Keratinocyte (primary cell): ENCODE data around the gene NRP2. TPM values are rescaled to one million over a fixed set of nuclear protein-coding genes. Genes with fewer than 3 reads are reported as not detected.

Experiments
- DNase-seq: peaks from one replicate; pipeline ENCODE4 v3.0.0-alpha.2; 2011; ENCODE audit warnings: low read depth, missing footprints, low spot score
- FAIRE-seq: peaks from 2 replicates; lab custom pipeline; 2011; peaks lifted over from hg19 to GRCh38; lab: Jason Lieb, UNC
- H2AFZ ChIP-seq: 2 replicates; pipeline ENCODE4 v1.6.0; 2012; ENCODE audit warnings: low read length, control low read depth, inconsistent platforms; ENCODE audit not compliant: control insufficient read depth
- H3K27ac ChIP-seq: 2 replicates; pipeline ENCODE4 v1.5.1; 2011; ENCODE audit warnings: low read length; ENCODE audit not compliant: control insufficient read depth, insufficient read depth
- H3K27me3 ChIP-seq: 3 replicates; pipeline ENCODE4 v1.6.0; 2011; ENCODE audit warnings: low read length; ENCODE audit not compliant: control insufficient read depth, insufficient read depth; ENCODE audit errors: extremely low read depth
- H3K36me3 ChIP-seq, 2 experiments: 2 replicates in 1 of 2; 3 replicates in 1 of 2; pipeline ENCODE4 v1.5.1; 2011; ENCODE audit warnings: low read length in 2 of 2, mild to moderate bottlenecking in 1 of 2; ENCODE audit not compliant: control insufficient read depth in 2 of 2, insufficient read depth in 2 of 2; ENCODE audit errors: extremely low read depth in 1 of 2
- H3K4me1 ChIP-seq: 3 replicates; pipeline ENCODE4 v1.5.1; 2011; ENCODE audit warnings: low read length; ENCODE audit not compliant: control insufficient read depth, insufficient read depth; ENCODE audit errors: extremely low read depth
- H3K4me2 ChIP-seq: 3 replicates; pipeline ENCODE4 v1.6.0; 2011; ENCODE audit warnings: low read depth, low read length; ENCODE audit not compliant: control insufficient read depth, insufficient read depth; ENCODE audit errors: extremely low read depth
- H3K4me3 ChIP-seq, 3 experiments: fragments of 200-600 bp in 1 of 3; sonication (generic) in 1 of 3; 2 replicates in 2 of 3; 3 replicates in 1 of 3; pipeline ENCODE4 v1.5.1; 2011 to 2016; ENCODE audit warnings: low read length in 3 of 3, mild to moderate bottlenecking in 3 of 3, control low read depth in 2 of 3, inconsistent platforms in 1 of 3, low read depth in 1 of 3, mixed read lengths in 1 of 3, mixed run types in 1 of 3, moderate library complexity in 1 of 3; ENCODE audit not compliant: control insufficient read depth in 2 of 3, insufficient read depth in 2 of 3; ENCODE audit errors: extremely low read depth in 1 of 3
- H3K79me2 ChIP-seq: 2 replicates; pipeline ENCODE4 v1.6.0; 2012; ENCODE audit warnings: low read length; ENCODE audit not compliant: control insufficient read depth, insufficient read depth
- H3K9ac ChIP-seq: 3 replicates; pipeline ENCODE4 v1.6.0; 2011; ENCODE audit warnings: low read length; ENCODE audit not compliant: control insufficient read depth, insufficient read depth; ENCODE audit errors: extremely low read depth
- H3K9me1 ChIP-seq: 3 replicates; pipeline ENCODE4 v1.6.0; 2011; ENCODE audit warnings: low read length; ENCODE audit not compliant: control insufficient read depth, insufficient read depth; ENCODE audit errors: extremely low read depth
- H3K9me3 ChIP-seq: 2 replicates; pipeline ENCODE4 v1.5.1; 2012; ENCODE audit warnings: low read depth, low read length; ENCODE audit not compliant: control insufficient read depth
- H4K20me1 ChIP-seq: 3 replicates; pipeline ENCODE4 v1.6.0; 2011; ENCODE audit warnings: low read length; ENCODE audit not compliant: control insufficient read depth, insufficient read depth; ENCODE audit errors: extremely low read depth
- CTCF ChIP-seq, 3 experiments: IDR thresholded peaks in 1 of 3; conservative IDR thresholded peaks in 1 of 3; optimal IDR thresholded peaks in 1 of 3; 2 replicates in 2 of 3; 3 replicates in 1 of 3; pipeline versions ENCODE3 to v1.5.1; 2011; ENCODE audit warnings: low read length in 3 of 3, mild to moderate bottlenecking in 3 of 3, moderate library complexity in 2 of 3, control low read depth in 1 of 3, inconsistent platforms in 1 of 3; ENCODE audit not compliant: insufficient read depth in 2 of 3; ENCODE audit errors: extremely low read depth in 1 of 3
- EZH2 ChIP-seq: IDR thresholded peaks from one replicate; pipeline ENCODE4 v1.6.1; 2012; ENCODE audit warnings: inconsistent platforms, mild to moderate bottlenecking, low read length, moderate library complexity
- dilution Hi-C: fragments of 300-500 bp; cut with MboI; formaldehyde crosslinking; loops from one replicate; pipeline ENCODE4 v1.7.0; 2020; ENCODE audit warnings: low sequenced_read_pairs; ENCODE audit not compliant: extremely low pct_ligation_motif_present
- polyA plus RNA-seq, 5 experiments: library from polyadenylated mRNA; depleted of rRNA in 3 of 5; stranded (reverse) in 3 of 5; stranded (forward) in 1 of 5; unstranded in 1 of 5; fragments of >200 nt; gene quantifications; 1 replicate in 1 of 5; 2 replicates in 3 of 5; 3 replicates in 1 of 5; pipeline versions ENCODE4 v1.2.1 to v1.2.3, GENCODE V29; 2011 to 2012; ENCODE audit warnings: missing spikeins in 2 of 5, low read depth in 1 of 5, low replicate concordance in 1 of 5

Gene NRP2
- polyA plus RNA-seq, 1 donor (not counting 4 experiments of a cell fraction or from before 2014, with no cell fraction given) = 20.6 TPM

- H3K4me3 ChIP-seq = no peak overlapping the region
- FAIRE-seq (no peak), DNase-seq (no peak)
- H3K36me3 ChIP-seq = peaks cover 3 to 22% of the 10 kb centered on the region in 2 experiments
- no peaks in the 10 kb centered on the region for H3K79me2 ChIP-seq
- no peaks in the 10 kb centered on the region for H3K27me3 ChIP-seq
- no peak overlapping the region for H2AFZ ChIP-seq
- H4K20me1 ChIP-seq = no peaks in the 10 kb centered on the region
- H3K4me2 ChIP-seq = no peak overlapping the region
- no peak overlapping the region for H3K9ac ChIP-seq
- dilution Hi-C loops = no loop called here
- H3K4me1 ChIP-seq = peaks cover 46% of the 10 kb centered on the region
- H3K27ac ChIP-seq = peak overlapping the region; percentile 73
- no peaks in the 10 kb centered on the region for H3K9me1 ChIP-seq
- H3K9me3 ChIP-seq = no peaks in the 10 kb centered on the region
- TF ChIP-seq CTCF (optimal IDR thresholded peaks at IDR 0.05 in 1 of 3, IDR thresholded peaks at IDR 0.05 in 1 of 3, conservative IDR thresholded peaks at IDR 0.05 in 1 of 3; ENCODE audit: extremely low read depth in 1 of 3, insufficient read depth in 2 of 3, low read length in 3 of 3) = no peak
- no peak for TF ChIP-seq EZH2
Measured at GRCh38 chr2:205752296-205752820, 70.1 kb downstream of the NRP2 start.

- H3K4me2 ChIP-seq = no peak overlapping the region
- FAIRE-seq = no peak
- dilution Hi-C loops = no loop called here
- no peak for DNase-seq
- no peaks in the 10 kb centered on the region for H4K20me1 ChIP-seq
- peaks cover 3 to 18% of the 10 kb centered on the region in 2 experiments for H3K36me3 ChIP-seq
- no peaks in the 10 kb centered on the region for H3K9me3 ChIP-seq
- no peak overlapping the region for H3K4me3 ChIP-seq
- TF ChIP-seq EZH2 = no peak
- TF ChIP-seq CTCF (optimal IDR thresholded peaks at IDR 0.05 in 1 of 3, IDR thresholded peaks at IDR 0.05 in 1 of 3, conservative IDR thresholded peaks at IDR 0.05 in 1 of 3; ENCODE audit: extremely low read depth in 1 of 3, insufficient read depth in 2 of 3, low read length in 3 of 3) = no peak
- peaks cover 41% of the 10 kb centered on the region for H3K4me1 ChIP-seq
- H3K9ac ChIP-seq = no peak overlapping the region
- no peak overlapping the region for H3K27ac ChIP-seq
- no peak overlapping the region for H2AFZ ChIP-seq
- no peaks in the 10 kb centered on the region for H3K9me1 ChIP-seq
- no peaks in the 10 kb centered on the region for H3K79me2 ChIP-seq
- no peaks in the 10 kb centered on the region for H3K27me3 ChIP-seq
Measured at GRCh38 chr2:205752924-205753323, 70.6 kb downstream of the NRP2 start.
